Transverse colon (tissue), 4 donors: Measurements from ENCODE around the gene LCT.

Experiments
- CTCF ChIP-seq, 5 experiments: fragments of 200-600 bp in 3 of 5; fragments of 450-650 bp in 2 of 5; sonication (generic) in 3 of 5; IDR thresholded peaks; 1 replicate in 2 of 5; 2 replicates in 3 of 5; pipeline ENCODE4 v1.5.1; 2016 to 2017; ENCODE audit warnings: antibody characterized with exemption in 5 of 5, inconsistent platforms in 3 of 5, mild to moderate bottlenecking in 2 of 5, moderate library complexity in 1 of 5
- POLR2AphosphoS5 ChIP-seq, 3 donors: sonication (generic); formaldehyde crosslinking; IDR thresholded peaks; one replicate each; pipeline ENCODE4 v1.6.1; 2016; ENCODE audit warnings: antibody characterized with exemption in 3 of 3

- TF ChIP-seq CTCF (IDR thresholded peaks at IDR 0.05) (no peak), POLR2AphosphoS5 (IDR thresholded peaks at IDR 0.05) (no peak)
These were observed 37.2 kb downstream of the LCT start for GRCh38 chr2:135799738-135800137.
